GM18870 (cell line): ENCODE measurements around the gene CDKAL1.
"Not testable (repeated sequence)": the region's sequence is repeated elsewhere in the genome, so short reads cannot be mapped to it uniquely, and the experiment has no call there.

ENCODE experiments used
- ATAC-seq: cut with Tn5 transposase; IDR thresholded peaks from one replicate; pipeline ENCODE4 v1.9.1; 2021; ENCODE audit warnings: moderate library complexity; ENCODE audit not compliant: unreplicated experiment

CDKAL1 gene

GRCh38 chr6:20589266-20589665, 55.0 kb downstream of the CDKAL1 start:
- no peak for ATAC-seq

- ATAC-seq: not testable (repeated sequence)
Observed at GRCh38 chr6:20590476-20590875, 56.2 kb downstream of the CDKAL1 start.

- not testable (repeated sequence) for ATAC-seq
Observed at GRCh38 chr6:20594299-20594853, 60.1 kb downstream of the CDKAL1 start.

DNA sequence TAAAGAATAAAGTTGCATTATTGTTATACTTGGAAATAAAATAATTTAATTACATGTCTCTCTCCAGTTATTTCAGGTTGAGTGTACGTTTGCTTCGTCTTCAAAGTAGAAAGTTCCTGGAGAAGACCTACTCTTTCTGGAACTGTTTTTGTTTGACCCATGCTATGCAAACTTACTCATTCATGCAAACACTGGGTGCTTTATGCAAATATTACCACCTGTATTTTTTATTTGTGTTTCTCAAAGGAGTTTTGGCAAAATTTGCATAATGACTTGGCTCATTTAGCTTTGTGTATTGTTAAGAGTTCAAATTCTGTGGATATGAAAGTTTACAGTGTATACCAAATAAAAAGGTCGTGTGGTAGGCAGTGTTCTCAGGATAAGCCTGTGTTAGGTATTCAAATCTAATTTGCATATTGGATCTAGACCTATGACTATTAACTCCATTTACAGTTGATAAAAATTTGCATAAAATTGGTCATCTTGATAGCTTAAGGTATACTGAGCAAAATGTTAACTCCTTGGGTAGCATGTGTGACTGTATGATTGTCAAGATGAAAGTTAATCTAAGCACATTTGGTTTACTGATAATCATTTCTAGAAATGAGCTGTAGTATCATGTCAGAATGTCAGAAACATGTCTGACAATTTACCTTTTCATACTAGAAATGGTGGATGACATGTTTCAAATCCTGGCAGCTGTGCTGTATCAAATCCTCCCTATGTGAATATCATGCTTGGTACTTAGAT, 65.2 kb downstream of the CDKAL1 start:
- peak; percentile 84 for ATAC-seq

GRCh38 chr6:20600831-20601230, 66.6 kb downstream of the CDKAL1 start:
- no peak for ATAC-seq

DNA sequence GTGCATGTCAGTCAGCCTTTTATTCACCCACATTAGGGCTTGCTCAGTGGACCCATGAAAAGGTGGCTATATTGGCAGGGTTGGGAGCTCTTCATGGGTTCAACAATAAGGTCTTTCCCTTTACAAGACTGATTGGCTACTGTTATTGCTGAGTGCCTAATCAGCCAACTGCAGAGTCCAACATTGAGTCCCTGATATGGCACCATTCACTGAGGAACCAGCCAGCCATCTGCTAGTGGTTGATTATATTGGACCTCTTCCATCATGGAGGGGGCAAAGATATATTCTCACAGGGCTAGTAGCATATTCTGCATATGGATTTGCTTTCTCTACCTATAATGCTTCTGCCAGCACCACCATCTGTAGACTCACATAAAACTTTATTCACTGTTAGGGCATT, 69.9 kb downstream of the CDKAL1 start:
- no peak for ATAC-seq

- ATAC-seq: no peak
Observed at GRCh38 chr6:20605061-20605460, 70.8 kb downstream of the CDKAL1 start.

GRCh38 chr6:20605581-20605980, 71.3 kb downstream of the CDKAL1 start:
- ATAC-seq: no peak

- no peak for ATAC-seq
Observed at GRCh38 chr6:20606831-20607230, 72.6 kb downstream of the CDKAL1 start.

- ATAC-seq: no peak
Observed at GRCh38 chr6:20608356-20608755, 74.1 kb downstream of the CDKAL1 start.

- ATAC-seq: no peak
Observed at GRCh38 chr6:20608905-20609304, 74.6 kb downstream of the CDKAL1 start.

DNA sequence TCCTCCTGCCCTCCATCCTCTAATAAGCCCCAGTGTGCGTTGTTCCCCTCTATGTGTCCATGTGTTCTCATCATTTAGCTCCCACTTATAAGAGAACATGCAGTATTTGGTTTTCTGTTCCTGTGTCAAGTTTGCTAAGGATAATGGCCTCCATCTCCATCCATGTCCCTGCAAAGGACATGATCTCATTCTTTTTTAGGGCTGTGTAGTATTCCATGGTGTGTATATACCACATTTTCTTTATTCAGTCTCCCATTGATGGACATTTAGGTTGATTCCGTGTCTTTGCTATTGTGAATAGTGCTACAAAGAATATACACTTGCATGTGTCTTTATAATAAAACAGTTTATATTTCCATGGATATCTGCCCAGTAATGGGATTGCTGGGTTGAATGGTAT, 75.7 kb downstream of the CDKAL1 start:
- ATAC-seq: not testable (repeated sequence)

GRCh38 chr6:20610636-20611370, 76.5 kb downstream of the CDKAL1 start:
- no peak for ATAC-seq

- ATAC-seq: not testable (repeated sequence)
Observed at GRCh38 chr6:20617537-20617936, 83.3 kb downstream of the CDKAL1 start.

- ATAC-seq: no peak
Observed at GRCh38 chr6:20620043-20620442, 85.8 kb downstream of the CDKAL1 start.

GRCh38 chr6:20623761-20624160, 89.5 kb downstream of the CDKAL1 start:
- no peak for ATAC-seq

- no peak for ATAC-seq
Observed at GRCh38 chr6:20626165-20626564, 91.9 kb downstream of the CDKAL1 start.

DNA sequence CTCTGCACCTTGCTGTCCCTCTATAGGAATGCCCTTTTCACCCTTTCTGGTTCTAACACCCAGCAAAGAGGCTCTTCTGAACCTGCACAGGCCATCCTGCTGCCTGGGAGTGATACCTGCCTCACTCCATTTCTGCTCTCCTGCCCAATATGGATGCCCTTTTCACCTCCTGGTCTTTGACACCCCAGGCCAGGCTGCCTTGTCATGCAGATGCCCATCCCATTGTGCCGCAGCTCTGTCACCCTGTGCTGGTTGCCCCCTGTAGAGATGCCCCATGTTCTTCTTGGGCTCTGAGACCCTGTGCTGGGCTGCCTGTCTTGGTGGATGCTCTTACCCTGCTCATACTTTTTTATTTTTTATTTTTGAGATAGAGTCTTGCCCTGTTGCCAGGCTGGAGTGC, 95.3 kb downstream of the CDKAL1 start:
- no peak for ATAC-seq

- ATAC-seq: no peak
Observed at GRCh38 chr6:20630136-20630535, 95.9 kb downstream of the CDKAL1 start.

GRCh38 chr6:20630617-20631548, 96.6 kb downstream of the CDKAL1 start:
- ATAC-seq: no peak

- ATAC-seq: no peak
Observed at GRCh38 chr6:20631549-20631924, 97.3 kb downstream of the CDKAL1 start.
